Uterus (tissue), 4 donors: Measurements from ENCODE around the gene SLC2A14. TPM values are rescaled to one million over a fixed set of nuclear protein-coding genes. Genes with fewer than 3 reads are reported as not detected.
"Not testable (repeated sequence)": the region's sequence is repeated elsewhere in the genome, so short reads cannot be mapped to it uniquely, and the experiment has no call there.

ENCODE experiments used
- DNase-seq, 2 donors: peaks; one replicate each; pipeline ENCODE4 v3.0.0-alpha.2; 2019 to 2020
- H3K27ac ChIP-seq, 2 donors: fragments of 200-600 bp; sonication (generic); 1 replicate in 1 of 2; 2 replicates in 1 of 2; pipeline ENCODE4 v1.5.1; 2016 to 2018
- H3K27me3 ChIP-seq, 2 donors: fragments of 200-600 bp; sonication (generic); one replicate each; pipeline ENCODE4 v1.5.1; 2018 to 2019; ENCODE audit warnings: control low read depth in 1 of 2
- H3K36me3 ChIP-seq, 2 donors: fragments of 200-600 bp; sonication (generic); one replicate each; pipeline ENCODE4 v1.5.1; 2019; ENCODE audit warnings: control low read depth in 1 of 2
- H3K4me1 ChIP-seq, 2 donors: fragments of 200-600 bp; sonication (generic); one replicate each; pipeline ENCODE4 v1.5.1; 2018 to 2019; ENCODE audit warnings: control low read depth in 1 of 2
- H3K4me3 ChIP-seq, 2 donors: fragments of 200-600 bp; sonication (generic); 1 replicate in 1 of 2; 2 replicates in 1 of 2; pipeline ENCODE4 v1.5.1; 2018 to 2019; ENCODE audit warnings: mild to moderate bottlenecking in 1 of 2
- H3K9me3 ChIP-seq, 2 donors: fragments of 200-600 bp; sonication (generic); one replicate each; pipeline ENCODE4 v1.5.1; 2019; ENCODE audit warnings: control low read depth in 1 of 2
- POLR2A ChIP-seq, 2 donors: fragments of 450-650 bp; IDR thresholded peaks; one replicate each; pipeline ENCODE4 v1.6.1; 2016; ENCODE audit warnings: antibody characterized with exemption in 2 of 2, mild to moderate bottlenecking in 1 of 2, moderate library complexity in 1 of 2
- intact Hi-C: fragments of 100-400 bp; cut with DNase I; formaldehyde crosslinking; loops from one replicate; pipeline ENCODE4 v1.15.1; 2023; ENCODE audit warnings: low total_unique reads
- total RNA-seq, 4 donors: library from RNA; depleted of rRNA in 3 of 4; stranded (reverse); fragments of >200 nt in 3 of 4; gene quantifications; one replicate each; pipeline versions ENCODE4 v1.1.0 to v1.2.4, GENCODE V29; 2014 to 2023
- TF ChIP-seq, protein P1 (sequence below), 4 experiments: fragments of 200-600 bp in 2 of 4; fragments of 450-650 bp in 2 of 4; sonication (generic) in 2 of 4; IDR thresholded peaks; one replicate each; pipeline ENCODE4 v1.5.1; 2016 to 2019; ENCODE audit warnings: antibody characterized with exemption in 4 of 4, mild to moderate bottlenecking in 2 of 4, moderate library complexity in 1 of 4
- donor health status: DM: yes; HTN: yes; CAD: no.

SLC2A14 gene
- total RNA-seq, 4 donors from 2014 or later = 0.90 to 1.2 TPM; not detected in 2

DNA sequence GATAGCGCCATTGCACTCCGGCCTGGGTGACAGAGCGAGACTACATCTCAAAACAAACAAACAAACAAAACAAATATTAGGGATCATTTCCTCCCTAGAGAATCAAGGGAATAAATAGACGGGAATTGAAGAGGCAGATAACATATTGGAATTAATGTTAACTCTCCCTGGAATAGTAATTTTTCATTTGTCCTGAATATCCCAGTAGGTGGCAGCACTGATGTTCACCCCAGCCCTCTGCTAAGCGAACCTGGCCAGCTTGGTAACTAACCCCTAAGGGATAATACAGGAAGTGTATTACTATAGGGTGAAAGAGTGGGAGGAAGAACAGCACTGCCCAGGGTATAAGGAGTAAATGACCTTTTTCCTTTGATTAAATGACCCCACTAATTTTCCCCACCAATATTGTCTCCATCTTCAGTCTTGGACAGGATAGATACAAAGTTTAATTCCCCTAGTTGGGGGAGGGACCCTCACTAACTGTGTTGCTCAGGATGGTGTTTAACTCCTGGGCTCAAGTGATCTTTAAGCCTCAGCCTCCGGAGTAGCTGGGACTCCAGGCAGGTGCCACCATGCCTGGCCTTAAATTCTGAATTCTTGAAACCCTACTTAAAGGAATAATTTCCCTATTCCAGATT is 40.5 kb downstream of the SLC2A14 start:
- Histone ChIP-seq H3K9me3 (no peaks in the 10 kb centered on the region), H3K27ac (no peak overlapping the region), H3K4me1 (no peaks in the 10 kb centered on the region), H3K36me3 (no peaks in the 10 kb centered on the region), H3K4me3 (no peak overlapping the region), H3K27me3 (no peaks in the 10 kb centered on the region)
- DNase-seq = no peak
- intact Hi-C loops = no loop called here
- no peak for TF ChIP-seq POLR2A (IDR thresholded peaks at IDR 0.05)
- TF ChIP-seq, protein P1, sequence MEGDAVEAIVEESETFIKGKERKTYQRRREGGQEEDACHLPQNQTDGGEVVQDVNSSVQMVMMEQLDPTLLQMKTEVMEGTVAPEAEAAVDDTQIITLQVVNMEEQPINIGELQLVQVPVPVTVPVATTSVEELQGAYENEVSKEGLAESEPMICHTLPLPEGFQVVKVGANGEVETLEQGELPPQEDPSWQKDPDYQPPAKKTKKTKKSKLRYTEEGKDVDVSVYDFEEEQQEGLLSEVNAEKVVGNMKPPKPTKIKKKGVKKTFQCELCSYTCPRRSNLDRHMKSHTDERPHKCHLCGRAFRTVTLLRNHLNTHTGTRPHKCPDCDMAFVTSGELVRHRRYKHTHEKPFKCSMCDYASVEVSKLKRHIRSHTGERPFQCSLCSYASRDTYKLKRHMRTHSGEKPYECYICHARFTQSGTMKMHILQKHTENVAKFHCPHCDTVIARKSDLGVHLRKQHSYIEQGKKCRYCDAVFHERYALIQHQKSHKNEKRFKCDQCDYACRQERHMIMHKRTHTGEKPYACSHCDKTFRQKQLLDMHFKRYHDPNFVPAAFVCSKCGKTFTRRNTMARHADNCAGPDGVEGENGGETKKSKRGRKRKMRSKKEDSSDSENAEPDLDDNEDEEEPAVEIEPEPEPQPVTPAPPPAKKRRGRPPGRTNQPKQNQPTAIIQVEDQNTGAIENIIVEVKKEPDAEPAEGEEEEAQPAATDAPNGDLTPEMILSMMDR (IDR thresholded peaks at IDR 0.05) = peak in 3 of 4 experiments; percentile 14 to 34 (median 34)

DNA sequence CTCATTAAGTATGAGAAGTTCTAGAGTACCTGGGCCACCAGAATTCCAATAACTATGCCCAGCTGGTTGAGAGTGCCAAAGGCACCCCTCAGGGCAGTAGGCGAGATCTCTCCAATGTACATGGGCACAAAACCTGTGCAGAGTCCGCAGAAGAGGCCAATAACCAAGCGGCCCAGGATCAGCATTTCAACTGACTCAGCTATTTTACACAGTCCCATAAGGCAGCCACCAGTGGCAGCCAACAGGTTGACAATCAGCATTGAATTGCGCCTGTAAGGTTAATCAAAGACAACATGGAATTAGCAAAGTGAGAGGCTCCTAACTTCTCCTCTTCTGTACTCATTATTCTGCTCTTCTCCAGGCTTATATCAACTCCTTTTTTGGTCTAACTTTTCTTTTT is 43.0 kb downstream of the SLC2A14 start:
- H3K27ac ChIP-seq, H3K27me3 ChIP-seq, intact Hi-C loops, DNase-seq, H3K36me3 ChIP-seq, H3K9me3 ChIP-seq, H3K4me3 ChIP-seq, H3K4me1 ChIP-seq: not testable (repeated sequence)

GRCh38 chr12:7825754-7826153 is 47.0 kb downstream of the SLC2A14 start:
- H3K27ac ChIP-seq, H3K4me1 ChIP-seq, H3K4me3 ChIP-seq, H3K27me3 ChIP-seq, intact Hi-C loops, DNase-seq, H3K36me3 ChIP-seq, H3K9me3 ChIP-seq: not testable (repeated sequence)

- DNase-seq = peak; percentile 35 to 48
- Histone ChIP-seq H3K9me3 (no peaks in the 10 kb centered on the region), H3K4me3 (no peak overlapping the region), H3K4me1 (no peaks in the 10 kb centered on the region), H3K36me3 (no peaks in the 10 kb centered on the region), H3K27me3 (no peaks in the 10 kb centered on the region), H3K27ac (no peak overlapping the region)
- intact Hi-C loops = no loop called here
- TF ChIP-seq, protein P1 (IDR thresholded peaks at IDR 0.05) = peak; percentile 49 to 67 (median 62)
- no peak for TF ChIP-seq POLR2A (IDR thresholded peaks at IDR 0.05)
Measured at GRCh38 chr12:7806863-7807487, 65.7 kb downstream of the SLC2A14 start.

DNA sequence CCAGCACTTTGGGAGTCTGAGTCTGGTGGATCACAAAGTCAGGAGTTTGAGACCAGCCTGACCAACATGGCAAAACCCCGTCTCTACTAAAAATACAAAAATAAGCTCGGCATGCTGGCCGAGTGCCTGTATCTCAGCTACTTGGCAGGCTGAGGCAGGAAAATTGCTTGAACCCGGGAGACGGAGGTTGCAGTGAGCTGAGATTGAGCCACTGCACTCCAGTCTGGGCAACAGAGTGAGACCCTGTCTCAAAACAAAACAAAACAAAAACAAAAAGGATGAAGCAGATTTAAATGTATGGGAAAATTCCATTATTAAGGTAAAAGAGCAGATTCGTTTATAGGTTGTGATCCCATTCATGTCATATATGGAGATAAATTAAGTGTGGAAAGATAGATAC is 66.4 kb downstream of the SLC2A14 start:
- H3K36me3 ChIP-seq, intact Hi-C loops, H3K27me3 ChIP-seq, H3K27ac ChIP-seq, H3K4me3 ChIP-seq, H3K4me1 ChIP-seq, H3K9me3 ChIP-seq, DNase-seq: not testable (repeated sequence)

GRCh38 chr12:7801460-7801859 is 71.3 kb downstream of the SLC2A14 start:
- Histone ChIP-seq H3K27ac (no peak overlapping the region), H3K36me3 (no peaks in the 10 kb centered on the region), H3K4me3 (no peak overlapping the region), H3K27me3 (no peaks in the 10 kb centered on the region), H3K4me1 (no peaks in the 10 kb centered on the region), H3K9me3 (no peaks in the 10 kb centered on the region)
- no peak for TF ChIP-seq POLR2A (IDR thresholded peaks at IDR 0.05)
- TF ChIP-seq, protein P1 (IDR thresholded peaks at IDR 0.05) = no peak
- DNase-seq = no peak
- intact Hi-C loops = no loop called here

DNA sequence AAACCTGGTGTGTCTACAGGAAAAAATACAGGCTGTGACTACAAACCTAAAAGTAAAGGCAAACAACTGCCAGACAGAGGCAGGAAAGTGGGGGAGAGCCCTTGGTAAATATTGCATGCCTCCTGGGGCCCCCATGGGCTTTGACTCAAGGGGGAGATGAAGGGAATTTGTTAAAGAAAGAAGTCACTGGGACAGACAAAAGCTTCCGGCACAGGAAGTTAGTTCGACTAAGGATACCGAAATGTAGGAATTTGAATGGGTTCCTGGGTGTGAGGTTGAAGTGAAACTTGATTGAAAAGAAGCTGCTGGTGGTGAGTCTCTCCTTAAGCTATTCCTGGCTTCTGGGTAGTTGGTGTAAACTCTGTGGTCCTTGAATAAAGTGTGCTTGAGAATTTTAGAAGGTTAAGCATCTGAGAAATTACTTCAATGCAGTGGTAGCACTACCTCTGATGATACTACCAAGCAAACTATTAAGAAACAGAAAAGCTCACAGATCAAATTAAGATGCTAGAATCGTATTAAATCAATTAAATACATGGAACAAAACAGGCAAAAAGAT is 73.9 kb downstream of the SLC2A14 start:
- H3K27me3 ChIP-seq, H3K4me3 ChIP-seq, DNase-seq, H3K36me3 ChIP-seq, H3K9me3 ChIP-seq, H3K4me1 ChIP-seq, intact Hi-C loops, H3K27ac ChIP-seq: not testable (repeated sequence)
